Endothelial cell (in vitro differentiated cells): ENCODE results near the gene SNRPA1. TPM values are rescaled to one million over a fixed set of nuclear protein-coding genes. Genes with fewer than 3 reads are reported as not detected.

Experiments
- DNase-seq: peaks from one replicate; pipeline ENCODE4 v3.0.0; 2021; ENCODE audit warnings: low spot score
- H3K27ac Mint-ChIP-seq: one replicate; pipeline ENCODE4 v1.8.0; 2021; ENCODE audit warnings: mixed read lengths, inconsistent platforms; ENCODE audit not compliant: unreplicated experiment
- H3K27me3 Mint-ChIP-seq: one replicate; pipeline ENCODE4 v1.8.0; 2021; ENCODE audit warnings: mild to moderate bottlenecking, moderate library complexity, mixed read lengths, inconsistent platforms; ENCODE audit not compliant: unreplicated experiment
- H3K36me3 Mint-ChIP-seq: one replicate; pipeline ENCODE4 v1.8.0; 2021; ENCODE audit warnings: mild to moderate bottlenecking, low read depth, mixed read lengths, inconsistent platforms; ENCODE audit not compliant: unreplicated experiment
- H3K4me1 Mint-ChIP-seq: one replicate; pipeline ENCODE4 v1.8.0; 2021; ENCODE audit warnings: mild to moderate bottlenecking, mixed read lengths, inconsistent platforms; ENCODE audit not compliant: unreplicated experiment
- H3K4me3 Mint-ChIP-seq: one replicate; pipeline ENCODE4 v1.8.0; 2021; ENCODE audit warnings: mild to moderate bottlenecking, mixed read lengths, inconsistent platforms; ENCODE audit not compliant: unreplicated experiment
- H3K9me3 Mint-ChIP-seq: one replicate; pipeline ENCODE4 v1.8.0; 2021; ENCODE audit warnings: mixed read lengths, inconsistent platforms; ENCODE audit not compliant: unreplicated experiment
- CTCF ChIP-seq: fragments of 200-600 bp; sonication (generic); IDR thresholded peaks from one replicate; pipeline ENCODE4 v1.5.0; 2021; ENCODE audit warnings: antibody characterized with exemption; ENCODE audit not compliant: unreplicated experiment
- total RNA-seq: library from RNA; stranded (reverse); fragmentation: NEBNext Ultra II Directional; extraction: Animal tissue kit (Norgen Biotek cat#: 25700); gene quantifications from one replicate; pipeline ENCODE4 v1.2.1, GENCODE V29; 2021; ENCODE audit not compliant: unreplicated experiment

SNRPA1 gene
- total RNA-seq, 1 donor from 2014 or later = 62.2 TPM

- TF ChIP-seq CTCF = no peak
- no peak for DNase-seq
- H3K27me3 Mint-ChIP-seq = peaks cover 11% of the 10 kb centered on the region
- no peaks in the 10 kb centered on the region for H3K9me3 Mint-ChIP-seq
- H3K36me3 Mint-ChIP-seq = no peaks in the 10 kb centered on the region
- H3K27ac Mint-ChIP-seq = no peak overlapping the region
- no peak overlapping the region for H3K4me3 Mint-ChIP-seq
- H3K4me1 Mint-ChIP-seq = no peaks in the 10 kb centered on the region
Observed at GRCh38 chr15:101313041-101313761, 18.2 kb upstream of the SNRPA1 start.

- Mint-ChIP-seq H3K4me3 (no peak overlapping the region), H3K9me3 (no peaks in the 10 kb centered on the region), H3K4me1 (no peaks in the 10 kb centered on the region), H3K27me3 (peaks cover 11% of the 10 kb centered on the region), H3K27ac (no peak overlapping the region), H3K36me3 (no peaks in the 10 kb centered on the region)
- no peak for DNase-seq
- TF ChIP-seq CTCF = no peak
Observed at GRCh38 chr15:101310508-101310907, 15.5 kb upstream of the SNRPA1 start.

DNA sequence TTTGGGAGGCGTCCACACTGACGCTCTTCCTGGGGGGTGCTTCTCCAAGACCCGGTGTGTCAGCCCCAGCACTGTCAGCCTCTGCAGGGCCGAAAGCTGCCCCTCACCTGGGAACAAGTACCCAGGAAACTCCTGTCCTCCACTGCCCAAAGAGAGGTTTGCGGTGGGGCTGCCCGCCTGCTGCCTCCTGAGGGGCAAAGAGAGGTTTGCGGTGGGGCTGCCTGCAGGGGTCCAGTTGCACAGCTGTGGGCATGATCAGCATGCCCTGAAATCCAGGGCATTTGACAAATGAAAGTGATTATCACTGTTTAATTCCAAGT lies 15.1 kb upstream of the SNRPA1 start:
- Mint-ChIP-seq H3K27ac (no peak overlapping the region), H3K4me3 (no peak overlapping the region), H3K36me3 (no peaks in the 10 kb centered on the region), H3K9me3 (no peaks in the 10 kb centered on the region), H3K27me3 (peaks cover 11% of the 10 kb centered on the region), H3K4me1 (no peaks in the 10 kb centered on the region)
- no peak for TF ChIP-seq CTCF
- no peak for DNase-seq

DNA sequence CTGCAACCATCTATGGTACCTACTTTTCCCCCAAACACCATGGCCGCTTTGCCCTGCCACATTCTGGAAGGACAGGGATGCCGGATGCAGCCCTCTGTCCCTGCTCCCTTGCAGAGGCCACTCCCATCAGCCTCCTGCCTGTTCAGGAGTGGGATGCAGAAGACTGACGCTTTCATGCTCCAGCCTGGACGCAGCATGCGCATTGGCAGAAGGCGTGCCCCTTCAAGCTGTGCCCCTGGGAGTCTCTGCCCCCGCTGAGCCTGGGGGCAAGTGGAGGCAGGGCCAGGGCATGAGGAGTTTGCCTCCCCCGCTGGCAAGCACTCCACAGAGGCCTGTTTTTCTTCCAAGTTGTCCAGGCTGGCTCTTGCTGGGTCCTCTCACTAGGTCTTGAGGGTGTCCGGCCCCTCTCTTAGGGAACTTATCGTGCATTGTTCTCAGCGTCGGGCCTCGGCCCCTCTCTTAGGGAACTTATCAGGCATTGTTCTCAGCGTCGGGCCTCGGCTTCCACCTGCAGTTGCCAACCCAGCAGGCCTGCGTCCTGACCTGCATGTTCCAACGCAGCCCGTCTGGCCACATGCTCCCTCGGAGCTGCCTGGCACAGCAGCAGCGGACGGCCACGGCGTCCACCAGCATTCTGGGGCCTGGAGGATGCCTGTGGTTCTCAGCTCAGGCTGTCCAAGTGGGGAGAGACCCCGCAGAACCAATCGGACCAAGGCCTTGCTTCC lies 14.6 kb upstream of the SNRPA1 start:
- Mint-ChIP-seq H3K4me1 (no peaks in the 10 kb centered on the region), H3K27ac (no peak overlapping the region), H3K9me3 (no peaks in the 10 kb centered on the region), H3K27me3 (peaks cover 11% of the 10 kb centered on the region), H3K36me3 (no peaks in the 10 kb centered on the region), H3K4me3 (no peak overlapping the region)
- DNase-seq = no peak
- no peak for TF ChIP-seq CTCF
